Psoas muscle (tissue), 8 donors: Measurements from ENCODE around the gene ASTL. TPM values are rescaled to one million over a fixed set of nuclear protein-coding genes. Genes with fewer than 3 reads are reported as not detected.

ENCODE experiments used
- ATAC-seq, 4 donors: fragments of 200-7000 bp; cut with Tn5 transposase; one replicate each; pipeline ENCODE4 v1.9.1; 2020; ENCODE audit warnings: moderate library complexity in 3 of 4, mild to moderate bottlenecking in 2 of 4
- DNase-seq, 2 donors: peaks; one replicate each; pipeline ENCODE4 v3.0.0-alpha.2; 2020
- H3K27ac ChIP-seq: fragments of 200-600 bp; one replicate; pipeline ENCODE4 v1.8.0; 2022
- H3K27me3 ChIP-seq, 3 donors: fragments of 200-600 bp in 1 of 3; one replicate each; pipeline versions ENCODE4 v1.6.1 to v1.8.0; 2013 to 2022; ENCODE audit warnings: low read length in 2 of 3, mild to moderate bottlenecking in 2 of 3, moderate library complexity in 1 of 3; ENCODE audit not compliant: insufficient read depth in 3 of 3
- H3K36me3 ChIP-seq, 2 donors: fragments of 200-600 bp in 1 of 2; one replicate each; pipeline versions ENCODE4 v1.6.1 to v1.8.0; 2013 to 2022; ENCODE audit warnings: low read depth in 1 of 2, mild to moderate bottlenecking in 1 of 2, moderate library complexity in 1 of 2; ENCODE audit not compliant: insufficient read depth in 1 of 2
- H3K4me1 ChIP-seq: fragments of 200-600 bp; one replicate; pipeline ENCODE4 v1.8.0; 2022
- H3K4me3 ChIP-seq: fragments of 200-600 bp; one replicate; pipeline ENCODE4 v1.8.0; 2022; ENCODE audit warnings: mild to moderate bottlenecking
- H3K9me3 ChIP-seq: fragments of 200-600 bp; one replicate; pipeline ENCODE4 v1.8.0; 2022
- WGBS, 3 donors: extraction: QIAGEN DNeasy Blood & Tissue Kit; methylation state at CpG; one replicate each; pipeline versions ENCODE4 v1.1.6 to v1.1.7; 2013; 5-methylcytosine and 5-hydroxymethylcytosine counted together
- intact Hi-C, 2 donors: fragments of 100-400 bp; cut with DNase I; formaldehyde crosslinking; loops; one replicate each; pipeline versions ENCODE4 v1.11.0 to v1.14.2; 2022
- polyA plus RNA-seq, 3 donors: library from polyadenylated mRNA; stranded (reverse); fragments of 200-250 nt; gene quantifications; one replicate each; pipeline ENCODE4 v1.2.3, GENCODE V29; 2013
- total RNA-seq, 4 donors: library from RNA; stranded (reverse); fragmentation: NEBNext Ultra II Directional in 2 of 4; extraction: Animal tissue kit (Norgen Biotek cat#: 25700) in 2 of 4; gene quantifications; one replicate each; pipeline versions ENCODE4 v1.2.1 to v1.2.4, GENCODE V29; 2021 to 2023
- TF ChIP-seq, protein P1 (sequence below): fragments of 200-600 bp; IDR thresholded peaks from one replicate; pipeline ENCODE4 v1.8.0; 2022; ENCODE audit warnings: antibody characterized with exemption
- donor health status: healthy with polysubstance abuse.
- donor health status: DM: no; HTN: no; CAD: no; lungs with moderate emphysema.
- donor health status: Bipolar disorder and iron deficiency.
- donor health status: healthy.
- donor health status: DM: yes; HTN: yes; CAD: no.
- donor health status: DM: no; HTN: no; CAD: no.
- donor health status: DM: no; HTN: no; CAD: no.
- donor health status: DM: yes; HTN: yes; CAD: no.

ASTL gene
- total and polyA plus RNA-seq, 7 donors: 0.03 TPM; not detected in 6

DNA sequence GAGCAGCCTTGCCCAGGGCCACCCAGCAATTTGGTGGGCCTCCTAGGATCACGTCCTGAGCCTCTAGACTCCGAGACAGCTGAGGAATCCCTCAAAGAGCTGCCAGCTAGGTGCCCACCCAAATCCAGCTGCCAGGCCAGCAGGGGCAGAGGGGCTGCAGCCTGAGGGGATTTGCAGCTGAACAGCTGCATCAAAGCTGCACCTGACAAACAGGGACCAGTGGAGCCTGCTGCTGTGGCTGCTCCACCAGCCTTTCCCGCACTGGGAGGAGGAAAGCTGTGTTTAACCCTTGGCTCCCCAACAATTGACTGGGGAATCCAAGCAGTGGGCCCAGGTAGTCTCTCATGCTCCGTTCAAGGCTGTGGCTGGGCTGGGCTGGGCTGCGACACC lies 30.2 kb downstream of the ASTL start:
- TF ChIP-seq, protein P1, sequence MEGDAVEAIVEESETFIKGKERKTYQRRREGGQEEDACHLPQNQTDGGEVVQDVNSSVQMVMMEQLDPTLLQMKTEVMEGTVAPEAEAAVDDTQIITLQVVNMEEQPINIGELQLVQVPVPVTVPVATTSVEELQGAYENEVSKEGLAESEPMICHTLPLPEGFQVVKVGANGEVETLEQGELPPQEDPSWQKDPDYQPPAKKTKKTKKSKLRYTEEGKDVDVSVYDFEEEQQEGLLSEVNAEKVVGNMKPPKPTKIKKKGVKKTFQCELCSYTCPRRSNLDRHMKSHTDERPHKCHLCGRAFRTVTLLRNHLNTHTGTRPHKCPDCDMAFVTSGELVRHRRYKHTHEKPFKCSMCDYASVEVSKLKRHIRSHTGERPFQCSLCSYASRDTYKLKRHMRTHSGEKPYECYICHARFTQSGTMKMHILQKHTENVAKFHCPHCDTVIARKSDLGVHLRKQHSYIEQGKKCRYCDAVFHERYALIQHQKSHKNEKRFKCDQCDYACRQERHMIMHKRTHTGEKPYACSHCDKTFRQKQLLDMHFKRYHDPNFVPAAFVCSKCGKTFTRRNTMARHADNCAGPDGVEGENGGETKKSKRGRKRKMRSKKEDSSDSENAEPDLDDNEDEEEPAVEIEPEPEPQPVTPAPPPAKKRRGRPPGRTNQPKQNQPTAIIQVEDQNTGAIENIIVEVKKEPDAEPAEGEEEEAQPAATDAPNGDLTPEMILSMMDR: no peak
- Histone ChIP-seq H3K4me3 (no peak overlapping the region), H3K9me3 (peaks cover 4% of the 10 kb centered on the region), H3K36me3 (no peaks in the 10 kb centered on the region), H3K27me3 (no peaks in the 10 kb centered on the region), H3K27ac (no peak overlapping the region), H3K4me1 (no peaks in the 10 kb centered on the region)
- ATAC-seq (no peak), DNase-seq (no peak)
- intact Hi-C loops: no loop called here
- 38 to 48% (median 46%) methylated on average over 5 of the region's 5 CpGs for WGBS, 3 donors

DNA sequence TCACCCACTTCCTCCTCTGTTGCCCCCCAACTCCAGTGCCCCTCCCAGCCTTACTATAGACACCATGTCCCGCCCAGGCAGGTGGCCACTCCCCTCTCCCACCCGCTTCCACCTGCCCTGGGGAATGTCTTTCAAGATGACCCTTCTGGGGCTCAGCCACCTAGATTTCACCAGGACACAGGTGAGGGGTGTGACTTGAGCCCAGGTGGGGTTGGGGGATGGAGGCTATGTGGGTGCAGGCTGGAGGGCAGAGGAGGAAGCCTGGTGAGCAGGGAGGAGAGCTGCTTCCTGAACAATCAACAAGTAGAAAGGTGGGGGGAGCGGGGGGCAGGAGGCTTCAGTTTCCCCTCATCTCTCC lies 30.6 kb downstream of the ASTL start:
- ATAC-seq (no peak), DNase-seq (no peak)
- intact Hi-C loops: no loop called here
- no peaks in the 10 kb centered on the region for H3K27me3 ChIP-seq
- H3K36me3 ChIP-seq: no peaks in the 10 kb centered on the region
- H3K9me3 ChIP-seq: peaks cover 4% of the 10 kb centered on the region
- no peak overlapping the region for H3K4me3 ChIP-seq
- TF ChIP-seq, protein P1: no peak
- WGBS, 3 donors: 84 to 93% (median 93%) methylated on average over 3 of the region's 3 CpGs
- H3K27ac ChIP-seq: no peak overlapping the region
- H3K4me1 ChIP-seq: no peaks in the 10 kb centered on the region

DNA sequence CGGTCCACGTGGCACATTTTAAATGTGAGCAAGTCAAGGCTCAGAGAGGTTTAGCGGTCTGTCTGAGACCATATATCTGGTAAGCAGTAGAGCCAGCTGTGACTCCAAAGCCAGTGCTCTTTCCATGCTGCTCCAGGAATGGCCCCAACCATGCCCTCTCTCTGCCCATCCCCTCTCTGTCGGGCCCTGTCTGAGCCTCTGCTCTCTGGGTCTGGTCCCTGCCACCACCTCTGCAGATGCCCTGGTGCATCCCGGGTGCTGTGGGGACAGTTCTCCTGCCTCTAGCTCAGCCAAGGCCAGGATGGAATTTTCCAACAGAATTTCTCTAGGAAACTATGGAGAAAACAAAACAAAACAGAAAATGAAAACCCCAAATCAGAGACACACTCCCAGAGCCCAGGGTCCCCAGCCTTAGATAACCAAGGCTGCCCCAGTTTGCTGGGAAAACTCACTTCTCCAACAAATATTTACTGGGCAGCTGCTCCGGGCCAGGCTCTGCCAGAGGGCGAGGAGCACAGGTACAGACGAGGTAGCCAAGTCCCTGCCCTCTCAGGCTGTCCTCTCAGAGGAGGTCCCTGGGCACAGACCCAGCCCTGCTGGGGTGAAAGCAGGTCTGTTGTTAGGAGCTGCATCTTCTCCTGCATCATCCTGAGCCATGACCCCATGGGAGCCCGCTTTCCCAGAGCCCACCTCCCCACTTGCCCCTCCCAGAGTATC lies 31.2 kb downstream of the ASTL start:
- WGBS, 3 donors: 74 to 81% (median 79%) methylated on average over 9 of the region's 9 CpGs
- Histone ChIP-seq H3K36me3 (no peaks in the 10 kb centered on the region), H3K4me3 (no peak overlapping the region), H3K9me3 (peaks cover 4% of the 10 kb centered on the region), H3K4me1 (no peaks in the 10 kb centered on the region), H3K27ac (no peak overlapping the region), H3K27me3 (no peaks in the 10 kb centered on the region)
- no peak for ATAC-seq
- TF ChIP-seq, protein P1: no peak
- intact Hi-C loops: no loop called here
- no peak for DNase-seq

DNA sequence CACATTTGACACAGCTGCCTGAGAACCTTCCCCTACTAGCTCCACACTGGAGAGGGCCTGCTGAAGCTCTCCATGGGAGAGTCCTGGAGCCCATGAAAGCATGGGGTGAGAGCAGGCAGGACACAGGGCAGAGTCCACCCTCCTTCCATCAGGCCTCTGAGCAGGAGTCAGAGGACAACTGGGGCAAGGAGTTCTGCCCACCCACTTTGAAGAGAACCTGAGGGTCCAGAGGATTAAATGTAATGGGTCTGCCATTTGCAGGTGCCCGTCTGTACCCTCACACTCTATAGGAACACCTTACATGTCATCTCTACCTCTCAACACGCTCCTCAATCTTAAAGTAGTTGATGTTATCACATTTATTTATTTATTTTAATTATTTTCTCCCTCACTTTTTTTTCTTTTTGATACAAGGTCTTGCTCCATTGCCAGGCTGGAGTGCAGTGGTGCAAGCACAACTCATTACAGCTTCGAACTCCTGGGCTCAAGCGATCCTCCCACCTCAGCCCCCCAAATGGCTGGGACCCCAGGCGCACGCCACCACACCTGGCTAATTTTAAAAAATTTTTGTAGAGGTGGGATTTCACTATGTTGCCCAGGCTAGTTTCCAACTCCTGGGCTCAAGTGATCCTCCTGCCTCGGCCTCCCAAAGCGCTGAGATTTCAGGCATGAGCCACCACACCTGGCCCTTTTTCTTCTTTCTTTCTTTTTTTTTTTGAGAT lies 32.1 kb downstream of the ASTL start:
- no peaks in the 10 kb centered on the region for H3K4me1 ChIP-seq
- ATAC-seq: no peak
- 98 to 99% (median 98%) methylated on average over 8 of the region's 8 CpGs for WGBS, 3 donors
- H3K9me3 ChIP-seq: peaks cover 4% of the 10 kb centered on the region
- no peak overlapping the region for H3K4me3 ChIP-seq
- DNase-seq: no peak
- TF ChIP-seq, protein P1: no peak
- intact Hi-C loops: no loop called here
- H3K36me3 ChIP-seq: no peaks in the 10 kb centered on the region
- no peaks in the 10 kb centered on the region for H3K27me3 ChIP-seq
- H3K27ac ChIP-seq: no peak overlapping the region
